Activated T-helper 1 cell treated with Interleukin-2 at 50 U/mL for 16 hours (primary cell): ENCODE data around the gene TNRC6B.
"Not testable (repeated sequence)": the region's sequence is repeated elsewhere in the genome, so short reads cannot be mapped to it uniquely, and the experiment has no call there.

Source experiments
- DNase-seq: peaks from one replicate; pipeline ENCODE4 v3.0.0-alpha.2; 2020; ENCODE audit warnings: low read depth

The TNRC6B gene

GRCh38 chr22:40183603-40184002 is 5.9 kb downstream of the TNRC6B start:
- DNase-seq = not testable (repeated sequence)

DNA sequence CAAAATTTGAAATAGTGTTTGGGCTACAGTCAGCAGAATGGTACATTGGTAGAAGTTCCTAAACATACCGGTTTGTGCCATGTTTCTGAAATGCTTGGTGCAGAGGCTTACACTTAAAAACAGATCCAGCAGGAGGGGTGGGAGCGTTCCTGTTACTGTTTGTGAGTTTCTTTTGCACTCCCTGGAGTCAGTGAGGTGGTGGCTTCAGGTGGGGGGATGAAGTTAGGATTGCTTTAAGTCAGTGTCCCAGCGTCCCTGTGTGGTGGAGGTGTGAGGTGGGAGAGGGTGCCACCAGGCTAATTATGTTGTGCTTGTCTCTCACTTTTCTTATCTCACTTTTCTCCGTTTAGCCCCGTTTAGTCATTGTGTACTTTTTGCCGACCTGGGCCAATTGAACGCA is 9.7 kb downstream of the TNRC6B start:
- no peak for DNase-seq

DNA sequence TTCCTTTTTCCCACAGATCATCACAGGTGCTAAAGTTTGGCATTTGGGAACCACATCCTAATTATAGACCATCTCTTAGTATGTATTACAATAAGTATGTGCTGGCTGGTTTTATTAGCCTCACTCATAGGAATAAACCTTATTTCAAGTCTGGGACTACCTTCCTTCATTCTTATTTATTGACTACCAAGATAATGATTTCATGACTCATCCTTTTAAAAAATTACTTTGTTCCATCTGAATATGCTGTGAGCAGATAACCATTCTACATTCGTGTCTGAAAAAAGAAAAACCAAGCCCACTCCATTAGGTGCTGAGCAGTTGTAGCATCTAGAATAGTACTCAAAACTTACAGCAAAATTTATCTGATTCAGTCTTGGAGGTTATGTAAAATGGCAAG is 12.3 kb downstream of the TNRC6B start:
- no peak for DNase-seq

DNA sequence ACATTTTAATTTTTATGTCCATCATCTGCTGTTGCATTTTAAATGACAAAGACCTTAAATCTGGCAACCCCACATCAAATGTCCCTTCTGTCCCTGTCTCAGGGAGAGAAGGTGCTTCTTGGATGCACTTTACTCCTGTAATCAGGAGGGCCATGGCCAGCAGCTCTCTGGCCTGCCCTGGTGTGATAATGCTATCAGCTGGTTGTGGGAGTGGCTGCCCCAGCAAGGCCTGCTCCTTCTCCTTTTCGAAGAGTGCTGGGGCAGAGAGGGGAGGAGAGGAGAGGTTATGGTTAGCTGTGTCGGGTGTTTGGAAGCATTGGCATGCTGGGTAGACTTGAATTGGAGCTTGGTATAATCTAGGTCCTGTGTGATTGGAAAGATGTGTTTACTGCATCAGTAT is 12.8 kb downstream of the TNRC6B start:
- DNase-seq = no peak

DNA sequence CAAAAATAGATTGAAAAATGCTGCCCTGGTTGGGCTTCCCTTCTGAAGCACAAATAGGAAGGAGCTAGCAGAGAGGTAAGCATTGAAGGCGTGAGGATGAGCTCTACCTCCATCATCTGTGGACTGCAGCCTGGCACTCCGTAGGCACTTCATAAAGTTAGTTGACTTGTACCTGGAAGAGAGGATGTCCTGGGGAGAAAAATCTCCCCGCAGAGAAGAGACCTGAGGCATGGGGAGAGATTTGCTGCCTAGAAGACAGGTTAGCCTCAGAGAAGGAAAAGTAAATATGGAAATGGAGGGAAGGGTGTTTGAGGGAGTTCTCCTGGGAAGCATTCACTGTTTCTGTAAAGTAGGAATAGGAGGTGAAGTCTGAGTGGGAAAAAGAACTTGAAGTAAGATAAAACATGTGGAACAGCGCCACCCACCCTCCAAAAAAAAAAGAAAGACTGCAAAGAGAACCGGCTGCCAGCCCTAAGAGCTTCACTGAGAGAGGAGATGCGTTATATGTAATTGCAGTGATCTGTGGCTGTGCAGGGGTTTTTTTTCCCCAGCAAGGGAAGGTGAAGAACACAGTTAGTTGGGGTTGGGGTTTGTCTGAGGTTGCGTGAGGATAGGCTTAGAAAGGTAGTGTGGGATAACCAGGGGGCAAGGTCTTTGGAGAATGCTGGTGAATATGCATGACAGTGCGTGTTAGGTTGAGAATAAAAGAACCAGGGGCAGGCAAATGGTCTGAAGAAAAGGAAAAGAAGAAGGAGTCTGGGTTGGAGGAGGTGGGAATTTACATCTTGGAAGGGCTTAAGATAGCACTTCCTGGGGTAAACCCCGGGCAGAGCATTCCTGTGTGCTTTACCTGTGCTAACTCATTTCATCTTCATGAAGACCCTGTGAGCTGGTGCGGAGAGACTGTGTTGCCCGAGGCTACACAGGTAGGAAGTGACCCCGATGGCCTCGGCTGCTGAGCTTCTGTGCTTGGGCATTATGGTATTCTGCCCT is 16.0 kb downstream of the TNRC6B start:
- DNase-seq = no peak

DNA sequence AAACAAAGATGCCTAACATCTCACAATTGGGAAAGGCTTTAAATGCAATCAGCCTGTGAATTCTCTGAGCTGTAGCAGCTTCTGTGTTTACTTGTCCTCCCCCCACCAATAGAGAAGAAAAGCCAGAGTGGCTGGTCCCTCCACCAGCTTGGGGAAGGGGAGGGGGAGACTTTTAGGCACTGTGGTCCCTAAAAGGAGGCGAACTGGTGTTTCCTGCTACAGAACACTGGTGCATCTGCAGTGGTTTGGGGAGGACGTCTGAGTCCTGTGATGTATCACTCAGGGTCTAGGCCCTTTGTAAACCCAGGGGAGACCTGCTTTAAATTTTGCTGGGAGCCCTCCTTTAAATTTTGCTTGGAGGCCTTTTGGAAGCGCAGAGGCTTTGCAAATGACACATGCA is 16.9 kb downstream of the TNRC6B start:
- DNase-seq = no peak

DNA sequence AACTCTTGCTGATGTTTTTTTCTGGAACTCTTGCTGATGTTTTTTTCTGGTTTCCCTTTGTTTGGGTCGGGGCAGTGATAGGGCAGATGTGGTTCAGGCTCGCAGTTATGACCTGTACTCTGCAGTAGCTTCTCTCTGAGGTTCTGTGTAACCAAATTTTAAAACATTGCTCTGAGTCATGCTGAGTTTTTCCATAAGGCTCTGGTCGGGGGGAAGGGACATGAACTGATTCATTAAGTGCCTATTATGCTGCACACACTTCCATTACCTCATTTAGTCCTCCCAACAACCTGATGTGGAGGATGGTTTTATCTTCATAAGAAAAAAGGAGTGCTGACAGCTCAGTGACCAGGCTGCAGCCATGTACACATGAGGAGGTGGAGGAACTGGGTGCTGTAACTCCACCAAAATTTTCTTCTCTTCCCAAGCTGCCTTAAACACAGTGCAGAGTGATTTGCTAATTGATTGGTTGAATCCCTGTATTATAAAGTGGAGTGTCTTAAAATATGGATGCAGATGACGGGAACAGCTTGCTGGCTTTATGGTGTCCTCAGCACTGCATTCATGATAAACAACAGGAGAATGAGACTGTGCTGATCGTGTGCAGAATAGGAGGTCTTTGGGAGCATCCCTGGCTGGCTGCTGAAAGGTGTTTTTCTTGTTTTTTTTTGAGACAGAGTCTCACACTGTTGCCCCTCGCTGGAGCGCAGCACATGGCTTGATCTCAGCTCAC is 19.1 kb downstream of the TNRC6B start:
- DNase-seq = no peak

- not testable (repeated sequence) for DNase-seq
Measured at GRCh38 chr22:40197421-40197820, 19.7 kb downstream of the TNRC6B start.

- DNase-seq = no peak
Measured at GRCh38 chr22:40198733-40199132, 21.0 kb downstream of the TNRC6B start.

DNA sequence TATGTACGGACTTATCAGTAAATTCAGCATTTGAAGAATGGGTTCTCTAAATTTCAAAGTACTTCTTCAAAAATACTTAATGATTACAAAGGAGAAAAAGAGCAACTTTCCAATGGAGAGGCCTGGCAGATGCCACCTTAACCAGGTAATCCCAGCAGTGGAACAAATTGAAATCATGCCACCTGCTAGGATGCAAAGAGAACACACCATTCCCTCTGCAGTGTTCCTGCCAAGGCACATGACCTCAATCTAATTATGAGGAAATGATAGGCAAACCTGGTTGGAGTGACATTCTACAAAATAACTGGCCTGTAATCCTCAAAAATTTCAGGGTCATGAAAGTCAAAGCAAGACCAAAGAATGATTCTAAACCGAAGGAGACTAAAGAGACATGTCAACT is 21.5 kb downstream of the TNRC6B start:
- DNase-seq = no peak

DNA sequence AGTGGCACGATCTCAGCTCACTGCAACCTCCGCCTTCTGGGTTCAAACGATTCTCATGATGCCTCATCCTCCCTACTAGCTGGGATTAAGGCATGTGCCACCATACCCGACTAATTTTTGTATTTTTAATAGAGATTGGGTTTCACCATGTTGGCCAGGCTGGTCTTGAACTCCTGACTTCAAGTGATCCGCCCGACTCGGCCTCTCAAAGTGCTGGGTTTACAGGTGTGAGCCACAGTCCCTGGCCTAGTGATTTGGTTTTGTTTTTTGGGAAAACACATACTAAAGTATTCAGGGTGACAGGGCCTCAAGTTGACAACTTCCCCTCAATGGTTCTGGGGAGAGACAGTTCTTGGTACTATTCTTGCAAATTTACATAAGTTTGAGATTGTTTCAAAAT is 22.1 kb downstream of the TNRC6B start:
- no peak for DNase-seq

DNA sequence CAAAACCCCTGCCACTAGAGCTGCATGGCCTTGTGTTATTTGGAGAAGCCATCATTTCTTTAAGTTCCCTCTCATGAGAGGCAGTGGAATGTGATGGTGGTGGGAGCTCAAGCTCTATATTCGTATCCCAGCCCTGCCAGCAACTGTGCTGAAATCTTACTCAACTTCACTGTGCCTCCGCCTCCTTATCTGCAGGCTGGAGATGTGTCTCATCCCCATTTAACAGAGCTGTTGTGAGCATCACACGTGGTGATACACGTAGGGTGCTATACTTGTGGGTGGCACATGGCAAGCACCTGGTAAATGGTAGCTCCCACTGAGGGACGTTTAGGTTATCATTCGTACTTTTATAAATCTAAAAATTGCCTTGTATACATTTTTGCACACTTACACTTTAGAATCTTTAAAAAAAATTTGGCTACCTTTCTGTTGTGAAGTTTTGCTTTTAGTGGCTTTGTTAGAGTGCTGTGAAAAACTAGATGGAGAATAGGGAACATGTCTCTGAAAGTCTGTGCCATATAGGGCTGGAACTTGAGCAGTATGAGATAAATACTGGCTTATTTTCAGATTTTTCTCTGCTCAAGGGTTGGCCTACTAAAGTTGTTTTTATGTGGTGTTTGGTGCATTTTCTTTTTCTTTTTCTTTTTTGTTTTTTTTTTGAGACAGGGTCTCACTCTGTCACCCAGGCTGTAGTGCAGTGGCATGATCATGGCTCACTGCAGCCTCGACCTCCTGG is 23.2 kb downstream of the TNRC6B start:
- DNase-seq = no peak

- DNase-seq = no peak
Measured at GRCh38 chr22:40202225-40202944, 24.7 kb downstream of the TNRC6B start.

- DNase-seq = no peak
Measured at GRCh38 chr22:40203572-40203971, 25.8 kb downstream of the TNRC6B start.

DNA sequence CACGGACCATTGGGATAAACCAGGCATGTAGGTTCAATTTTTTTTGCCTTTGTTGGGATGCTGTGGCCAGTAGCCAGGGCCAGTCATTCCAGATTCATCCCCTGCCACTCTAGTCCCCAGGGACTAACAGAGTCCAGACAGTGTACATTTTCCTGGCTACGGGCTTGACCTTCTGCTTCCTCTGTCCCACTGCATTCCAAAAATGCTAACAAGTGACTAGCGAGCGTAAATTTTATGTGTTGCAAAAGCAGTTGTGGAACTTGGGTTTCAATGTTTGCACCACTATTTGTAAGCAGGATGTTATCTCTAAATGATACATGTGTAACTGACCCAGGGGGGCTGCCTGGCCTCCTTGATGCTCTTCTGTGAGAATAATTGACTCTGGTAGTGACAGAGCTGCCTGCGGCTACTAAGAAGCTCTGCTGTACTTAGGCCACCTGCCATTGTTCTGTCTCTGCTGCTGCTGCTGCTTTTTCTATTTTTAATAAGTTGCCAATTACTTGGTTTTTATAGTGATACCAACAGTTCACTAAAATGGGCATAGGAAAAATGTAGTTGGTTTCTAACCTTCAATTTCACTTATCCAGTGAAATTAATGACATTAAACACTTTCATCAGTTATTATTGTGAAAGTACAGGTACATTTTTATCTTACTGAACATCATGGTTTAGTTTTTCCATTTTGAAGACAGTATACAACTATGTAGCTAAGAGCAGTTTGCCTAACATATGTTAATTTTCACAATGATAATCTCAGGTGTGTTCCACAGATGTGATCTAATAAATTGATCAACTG is 26.8 kb downstream of the TNRC6B start:
- no peak for DNase-seq

DNA sequence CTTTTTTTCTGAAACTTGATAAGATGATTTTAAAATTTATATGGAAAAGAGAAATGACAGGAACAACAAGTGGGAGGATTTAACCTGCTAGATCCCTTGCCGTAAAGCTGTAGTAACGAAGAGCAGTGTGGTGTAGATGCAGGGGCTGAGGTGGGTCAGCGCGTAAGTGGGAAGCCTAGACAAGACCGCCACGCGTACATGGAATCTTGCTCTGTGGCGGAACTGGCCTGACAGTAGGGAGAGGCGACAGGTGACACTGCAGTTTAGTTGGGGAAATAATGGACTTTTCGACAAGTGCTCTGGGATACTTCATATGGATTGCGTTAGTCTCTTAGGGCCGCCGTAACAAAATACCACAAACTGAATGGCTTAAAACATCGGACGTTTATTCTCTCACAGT is 28.8 kb downstream of the TNRC6B start:
- no peak for DNase-seq

GRCh38 chr22:40210818-40211217 is 33.1 kb downstream of the TNRC6B start:
- no peak for DNase-seq

DNA sequence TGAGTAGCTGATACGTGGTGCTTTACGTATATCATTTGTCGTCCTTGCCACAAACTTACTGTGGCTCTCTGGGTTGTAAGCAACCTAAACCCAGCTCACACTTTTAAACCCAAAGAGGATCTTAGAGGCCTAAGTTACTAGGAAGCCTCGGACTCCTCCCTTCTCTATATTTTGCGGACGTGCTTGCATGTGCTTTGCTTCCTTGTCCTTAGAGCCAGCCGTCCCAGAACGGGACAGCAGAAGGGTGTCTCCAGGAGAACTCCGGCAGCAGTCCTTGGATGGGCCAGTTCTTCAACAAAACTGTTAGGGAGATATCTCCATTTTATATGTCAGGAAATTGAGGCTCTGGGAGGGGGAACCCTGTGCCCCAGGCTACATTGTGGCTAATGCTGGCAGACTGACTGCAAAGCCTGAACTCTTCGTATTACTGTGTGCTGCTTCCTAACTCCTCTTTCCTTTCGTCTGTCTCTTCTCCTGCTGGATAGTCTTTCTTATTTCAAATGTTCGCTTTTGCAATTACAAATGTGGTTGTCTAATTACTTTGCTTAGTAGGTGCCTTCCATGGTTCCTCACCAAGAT is 33.8 kb downstream of the TNRC6B start:
- no peak for DNase-seq

DNA sequence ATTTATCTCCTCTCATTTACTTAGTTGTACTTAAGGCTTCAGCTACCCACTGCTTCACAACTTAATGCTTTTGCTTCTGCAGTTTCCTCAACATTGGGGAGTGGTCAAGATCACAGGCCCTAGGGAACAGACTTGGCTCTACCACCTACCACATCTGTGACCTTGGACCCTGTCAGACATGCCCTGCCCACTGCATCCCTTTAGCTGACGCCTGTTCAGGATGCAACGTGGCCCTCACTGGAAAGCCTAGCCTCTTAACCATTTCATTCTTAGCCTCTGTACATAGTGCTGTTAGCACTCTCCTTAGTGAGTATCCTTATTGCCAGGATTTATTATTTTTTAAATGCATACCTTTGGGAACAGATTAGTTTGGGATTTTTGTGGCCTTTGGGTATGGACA is 34.4 kb downstream of the TNRC6B start:
- no peak for DNase-seq

DNA sequence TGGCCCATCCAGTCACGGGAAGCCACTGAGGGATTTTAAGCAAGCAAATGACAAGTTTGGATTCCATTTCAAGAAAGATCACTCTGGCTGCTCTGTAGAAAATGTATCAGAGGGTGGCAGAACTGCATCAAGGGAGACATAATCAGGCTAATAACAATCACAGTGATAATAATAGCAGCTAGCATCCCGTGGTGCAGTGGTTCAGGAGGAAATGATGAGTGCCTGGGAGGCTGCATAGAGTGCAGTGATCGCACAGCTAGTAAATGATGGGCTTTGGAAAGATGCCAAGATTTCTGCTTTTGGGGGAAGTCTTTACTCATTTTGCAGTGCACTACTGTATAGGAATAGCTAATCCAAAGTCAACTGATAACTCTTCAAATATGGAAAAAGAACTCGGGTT is 35.8 kb downstream of the TNRC6B start:
- no peak for DNase-seq

GRCh38 chr22:40215266-40215665 is 37.5 kb downstream of the TNRC6B start:
- DNase-seq = no peak
